Omental fat pad (tissue), 4 donors: ENCODE measurements around the gene SERPINC1. TPM values are rescaled to one million over a fixed set of nuclear protein-coding genes. Genes with fewer than 3 reads are reported as not detected.

Experiments used
- ATAC-seq: fragments of 150-250 bp; one replicate; pipeline ENCODE4 v1.9.1; 2016; ENCODE audit warnings: mild to moderate bottlenecking, moderate library complexity; ENCODE audit not compliant: low FRiP score
- DNase-seq: peaks from one replicate; pipeline ENCODE4 v3.0.0-alpha.2; 2019; ENCODE audit warnings: low spot score
- CTCF ChIP-seq, 3 donors: fragments of 450-650 bp; IDR thresholded peaks; one replicate each; pipeline ENCODE4 v1.5.1; 2016 to 2017; ENCODE audit warnings: antibody characterized with exemption in 3 of 3, mild to moderate bottlenecking in 3 of 3, moderate library complexity in 2 of 3
- total RNA-seq, 4 donors: library from RNA; depleted of rRNA; stranded (reverse); fragments of >200 nt; gene quantifications; one replicate each; pipeline ENCODE4 v1.1.0, GENCODE V29; 2016

SERPINC1 gene
- total RNA-seq, 4 donors from 2014 or later = 0.63 TPM; not detected in 3

- ATAC-seq (no peak), DNase-seq (no peak)
- no peak for TF ChIP-seq CTCF (IDR thresholded peaks at IDR 0.05)
Observed at GRCh38 chr1:173915596-173915995, 1.5 kb downstream of the SERPINC1 start.

- no peak for ATAC-seq
- no peak for DNase-seq
- no peak for TF ChIP-seq CTCF (IDR thresholded peaks at IDR 0.05)
Observed at GRCh38 chr1:173914366-173914871, 2.7 kb downstream of the SERPINC1 start.

- no peak for ATAC-seq
Observed at GRCh38 chr1:173913111-173913510, 4.0 kb downstream of the SERPINC1 start.

GRCh38 chr1:173903827-173904531 lies 13.1 kb downstream of the SERPINC1 start:
- TF ChIP-seq CTCF (IDR thresholded peaks at IDR 0.05) = no peak
- no peak for DNase-seq
- no peak for ATAC-seq

More at GRCh38 chr1:173913111-173913510, 4.0 kb downstream of the SERPINC1 start:
- no peak for TF ChIP-seq CTCF (IDR thresholded peaks at IDR 0.05)
- DNase-seq = no peak

- DNase-seq = no peak
- no peak for TF ChIP-seq CTCF (IDR thresholded peaks at IDR 0.05)
- no peak for ATAC-seq
Observed at GRCh38 chr1:173900992-173901391, 16.1 kb downstream of the SERPINC1 start.

GRCh38 chr1:173900427-173900826 lies 16.7 kb downstream of the SERPINC1 start:
- ATAC-seq = no peak
- no peak for TF ChIP-seq CTCF (IDR thresholded peaks at IDR 0.05)
- no peak for DNase-seq

GRCh38 chr1:173894189-173894588 lies 22.9 kb downstream of the SERPINC1 start:
- DNase-seq = no peak
- TF ChIP-seq CTCF (IDR thresholded peaks at IDR 0.05) = no peak
- no peak for ATAC-seq
